GM12891 (cell line): ENCODE data around the gene ADH1A.

Source experiments
- DNase-seq: peaks from one replicate; pipeline ENCODE4 v3.0.0; 2011; ENCODE audit warnings: low spot score; ENCODE audit not compliant: insufficient read length
- FAIRE-seq: peaks from 2 replicates; lab custom pipeline; 2011; peaks lifted over from hg19 to GRCh38; lab: Jason Lieb, UNC
- PAX5 ChIP-seq: IDR thresholded peaks from 2 replicates; pipeline ENCODE4 v1.6.1; 2011; ENCODE audit warnings: low read length, moderate library complexity, mild to moderate bottlenecking; ENCODE audit not compliant: insufficient read depth, severe bottlenecking
- POLR2A ChIP-seq: IDR thresholded peaks from 2 replicates; pipeline ENCODE4 v1.6.1; 2011; ENCODE audit warnings: low read depth, low read length, control low read depth
- POLR2AphosphoS5 ChIP-seq: IDR thresholded peaks from 2 replicates; pipeline ENCODE4 v1.6.1; 2011; ENCODE audit warnings: low read depth, low read length, control low read depth
- POU2F2 ChIP-seq: IDR thresholded peaks from 2 replicates; pipeline ENCODE4 v1.6.1; 2011; ENCODE audit warnings: low read depth, mild to moderate bottlenecking, control low read depth, low read length, moderate library complexity
- SPI1 ChIP-seq: IDR thresholded peaks from 2 replicates; pipeline ENCODE4 v1.6.1; 2011; ENCODE audit warnings: low read depth, low read length, control low read depth
- TAF1 ChIP-seq: IDR thresholded peaks from 2 replicates; pipeline ENCODE4 v1.6.1; 2011; ENCODE audit warnings: low read depth, low read length, control low read depth

ADH1A gene

DNA sequence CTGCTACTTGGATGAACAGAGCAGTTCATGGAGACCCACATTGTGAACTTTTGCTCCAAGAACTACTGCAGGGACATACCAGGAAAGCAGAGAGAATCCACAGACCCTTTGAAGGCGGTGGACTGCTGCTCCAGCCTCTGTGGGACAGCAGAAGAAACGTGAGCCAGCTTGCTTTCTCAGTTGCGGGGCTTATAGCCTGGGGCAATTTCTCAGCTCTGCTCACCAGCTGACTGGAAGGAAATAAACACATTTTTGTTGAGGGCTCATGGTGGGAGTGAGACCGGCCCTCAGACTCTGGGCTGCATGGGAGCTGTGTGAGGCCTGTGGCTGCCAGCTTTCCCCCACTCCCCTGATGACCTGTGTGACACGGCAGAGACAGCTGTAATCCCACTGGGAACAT, 2.6 kb upstream of the ADH1A start:
- no peak for FAIRE-seq

DNA sequence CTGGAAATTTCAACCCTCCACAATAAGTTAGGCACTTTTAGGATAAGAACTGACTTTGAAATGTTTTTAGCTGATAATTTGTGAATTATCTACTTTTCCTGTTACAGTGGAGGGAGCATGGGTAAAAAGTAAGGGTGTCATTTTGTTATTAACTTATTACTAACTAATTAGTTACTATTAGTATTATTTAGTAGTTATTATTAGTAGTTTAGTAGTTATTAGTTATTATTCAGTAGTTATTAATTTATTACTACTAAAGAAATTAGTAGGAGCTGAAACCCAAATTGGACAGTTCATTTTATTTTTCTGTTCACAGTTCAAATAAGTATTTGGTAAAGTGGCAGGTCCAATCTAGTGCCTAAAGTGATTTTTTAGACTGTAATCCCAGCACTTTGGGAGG, 5.4 kb downstream of the ADH1A start:
- FAIRE-seq, result no peak
- DNase-seq, result no peak
- TF ChIP-seq PAX5 (no peak), POLR2A (no peak), SPI1 (no peak), TAF1 (no peak), POLR2AphosphoS5 (no peak), POU2F2 (no peak)

More for the DNA sequence above, 2.6 kb upstream of the ADH1A start:
- no peak for DNase-seq
- TF ChIP-seq POLR2A (no peak), SPI1 (no peak), TAF1 (no peak), POLR2AphosphoS5 (no peak), PAX5 (no peak), POU2F2 (no peak)

DNA sequence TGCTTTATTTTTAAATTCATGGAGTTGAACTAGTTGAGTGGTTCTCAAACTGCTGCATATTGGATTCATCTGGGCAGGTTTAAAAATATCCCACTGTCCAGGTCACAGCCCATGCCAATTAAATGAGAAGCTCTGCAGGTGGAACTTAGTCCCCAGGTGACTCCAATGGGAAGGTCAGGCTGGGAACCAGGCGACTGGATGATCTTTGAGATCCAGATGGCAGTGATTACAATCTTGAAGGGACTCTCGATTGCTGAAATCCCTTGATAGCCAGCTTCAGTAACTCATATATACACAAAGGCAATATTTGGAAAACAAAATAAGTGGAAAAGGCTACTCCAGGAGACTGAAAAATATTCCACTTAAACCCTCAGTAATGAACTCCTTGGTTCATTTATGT, 8.1 kb downstream of the ADH1A start:
- no peak for FAIRE-seq
- DNase-seq, result no peak
- TF ChIP-seq POLR2A (no peak), SPI1 (no peak), POU2F2 (no peak), POLR2AphosphoS5 (no peak), PAX5 (no peak), TAF1 (no peak)

DNA sequence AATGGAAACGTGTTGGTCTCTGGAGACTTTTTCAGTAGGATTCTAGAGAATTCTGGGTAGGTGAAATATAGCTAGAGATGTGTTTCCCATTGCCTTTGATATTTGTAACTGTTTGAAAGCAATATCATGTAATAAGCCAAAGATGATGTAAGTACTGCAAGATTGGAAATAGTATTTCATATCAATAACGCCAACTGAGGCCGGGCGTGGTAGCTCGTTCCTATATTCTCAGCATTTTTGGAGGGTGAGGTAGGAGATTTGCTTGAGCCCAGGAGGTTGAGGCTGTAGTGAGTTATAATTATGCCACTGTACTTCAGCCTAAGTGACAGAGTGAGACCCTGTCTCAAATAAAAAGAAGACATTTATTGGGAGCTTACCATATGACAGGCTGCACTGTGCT, 9.5 kb downstream of the ADH1A start:
- FAIRE-seq (no peak), DNase-seq (no peak)
- TF ChIP-seq PAX5, result no peak
- TF ChIP-seq POLR2A, result no peak
- no peak for TF ChIP-seq POLR2AphosphoS5
- no peak for TF ChIP-seq SPI1
- no peak for TF ChIP-seq POU2F2
- TF ChIP-seq TAF1, result no peak

DNA sequence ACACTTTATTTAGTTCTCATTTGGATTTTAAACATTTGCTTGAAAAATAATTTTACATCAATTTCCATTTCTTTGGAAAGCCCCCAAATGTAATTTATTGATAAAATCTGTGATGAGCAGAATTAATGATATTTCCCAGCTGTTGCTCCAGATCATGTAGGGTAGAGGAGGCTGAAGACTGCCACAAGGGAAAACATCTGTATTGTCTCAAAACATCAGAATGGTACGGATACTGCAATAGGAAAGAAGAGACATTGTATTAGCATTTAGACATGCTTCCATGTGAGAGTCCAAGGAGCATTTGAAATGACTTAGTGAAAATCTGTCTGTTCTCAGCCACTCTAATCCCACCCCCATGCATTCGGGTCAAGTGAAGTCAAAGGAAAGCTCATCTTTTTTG, 14.4 kb downstream of the ADH1A start:
- FAIRE-seq, result no peak
- no peak for TF ChIP-seq TAF1
- DNase-seq, result no peak

DNA sequence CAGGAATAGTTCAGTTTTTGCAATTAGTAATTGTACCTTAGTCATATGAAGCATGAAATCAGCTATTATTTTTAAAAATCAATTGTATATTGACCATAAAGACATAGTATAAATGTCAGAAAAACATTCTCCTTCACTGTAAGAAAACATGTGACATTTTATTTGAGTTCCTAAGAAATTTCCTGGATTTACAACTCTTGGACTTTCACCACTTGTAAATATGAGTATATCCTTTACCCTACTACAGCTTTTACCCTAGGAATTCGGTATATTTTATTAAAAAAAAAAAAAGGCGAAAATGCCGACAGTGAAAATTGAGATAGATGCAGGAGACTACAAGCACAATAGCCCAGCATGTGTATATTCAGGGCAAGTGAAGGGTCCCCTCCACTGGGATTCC, 14.9 kb downstream of the ADH1A start:
- no peak for DNase-seq
- TF ChIP-seq TAF1, result no peak
- TF ChIP-seq POU2F2, result no peak
- no peak for TF ChIP-seq POLR2A
- no peak for TF ChIP-seq POLR2AphosphoS5
- no peak for TF ChIP-seq PAX5
- FAIRE-seq, result no peak

DNA sequence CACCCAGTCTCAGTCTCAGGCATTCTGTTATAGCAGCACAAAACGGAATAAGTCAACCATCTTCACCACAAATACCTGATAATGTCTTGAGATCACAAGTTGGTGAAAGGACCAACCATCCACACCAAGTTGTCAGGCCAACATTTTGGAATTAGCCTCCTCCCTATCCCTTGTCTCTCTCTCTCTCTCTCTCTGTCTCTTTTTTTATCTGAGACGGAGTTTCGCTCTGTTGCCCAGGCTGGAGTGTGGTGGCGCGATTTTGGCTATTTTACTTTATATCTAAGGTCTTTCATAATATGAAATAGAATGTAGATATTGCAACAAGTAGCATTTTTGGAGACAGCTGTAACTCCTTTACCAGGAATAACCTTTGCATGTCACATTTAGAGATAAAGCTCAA, 15.7 kb downstream of the ADH1A start:
- DNase-seq, result no peak
- FAIRE-seq, result no peak
- TF ChIP-seq POU2F2, result no peak
- no peak for TF ChIP-seq POLR2A
- no peak for TF ChIP-seq POLR2AphosphoS5

DNA sequence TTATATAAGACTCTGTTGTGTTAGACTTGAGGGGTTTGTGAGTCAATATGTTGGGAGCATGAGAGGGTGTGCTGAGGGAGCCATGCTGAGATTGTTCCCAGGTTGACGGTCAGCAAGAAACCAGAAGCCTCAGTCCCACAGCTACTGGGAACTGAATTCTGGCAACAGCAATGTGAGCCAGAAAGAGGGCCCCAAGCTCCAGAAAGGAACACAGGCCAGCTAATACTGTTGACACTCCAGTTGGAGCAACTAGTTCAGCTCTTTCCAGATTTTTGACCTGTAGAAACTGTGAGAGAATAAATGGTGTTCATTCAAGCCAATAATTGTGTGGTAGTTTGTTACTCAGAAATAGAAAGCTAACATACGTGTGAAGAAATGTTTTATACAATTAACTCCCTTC, 17.1 kb downstream of the ADH1A start:
- no peak for TF ChIP-seq PAX5
- no peak for TF ChIP-seq POLR2AphosphoS5
- no peak for TF ChIP-seq POU2F2
- no peak for TF ChIP-seq TAF1
- TF ChIP-seq POLR2A, result no peak
- TF ChIP-seq SPI1, result no peak
- DNase-seq, result no peak
- no peak for FAIRE-seq

DNA sequence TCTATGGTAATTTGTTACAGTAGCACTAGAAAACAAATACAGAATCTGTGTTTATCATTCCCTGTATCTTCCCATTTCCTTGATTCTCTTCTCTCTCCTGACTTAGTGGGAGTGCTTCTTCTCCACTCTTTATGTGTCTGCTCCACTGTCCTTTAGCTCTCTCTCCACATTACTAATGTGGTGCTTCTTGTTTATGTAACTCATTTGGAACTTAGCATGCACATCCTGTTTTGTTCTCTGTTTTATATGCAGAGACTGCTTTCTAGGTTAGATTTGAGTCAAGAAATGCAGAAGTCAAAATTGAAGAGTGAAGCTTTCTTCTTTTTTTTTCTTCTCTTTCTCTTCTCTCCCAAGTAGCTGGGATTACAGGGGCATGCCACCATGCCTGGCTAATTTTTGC, 25.9 kb downstream of the ADH1A start:
- TF ChIP-seq TAF1, result no peak
- TF ChIP-seq SPI1, result no peak
- no peak for TF ChIP-seq PAX5
- no peak for TF ChIP-seq POLR2AphosphoS5
- TF ChIP-seq POLR2A, result no peak
- no peak for TF ChIP-seq POU2F2
- DNase-seq (no peak), FAIRE-seq (no peak)

DNA sequence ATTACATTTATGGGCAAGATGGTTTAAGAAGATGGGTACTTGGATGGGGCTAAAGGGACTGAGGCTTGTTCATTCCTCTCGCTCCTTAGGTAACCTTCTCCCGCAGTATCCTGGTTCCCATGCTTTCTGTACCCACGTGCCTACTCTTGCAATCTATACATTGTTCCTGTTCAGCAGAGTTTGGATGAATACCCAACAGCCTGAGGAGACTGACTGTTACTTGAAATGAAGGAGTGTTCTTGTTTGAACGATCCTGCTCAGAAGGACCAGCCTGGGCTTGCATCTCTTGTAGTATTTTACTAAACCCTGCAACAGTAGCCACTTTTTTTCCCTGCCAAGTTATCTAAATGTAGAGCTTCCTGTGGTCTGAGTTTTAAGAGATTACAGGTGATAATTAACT, 38.0 kb downstream of the ADH1A start:
- DNase-seq, result no peak
- no peak for FAIRE-seq
- TF ChIP-seq POLR2AphosphoS5 (no peak), PAX5 (no peak), POU2F2 (no peak), POLR2A (no peak), TAF1 (no peak), SPI1 (no peak)

DNA sequence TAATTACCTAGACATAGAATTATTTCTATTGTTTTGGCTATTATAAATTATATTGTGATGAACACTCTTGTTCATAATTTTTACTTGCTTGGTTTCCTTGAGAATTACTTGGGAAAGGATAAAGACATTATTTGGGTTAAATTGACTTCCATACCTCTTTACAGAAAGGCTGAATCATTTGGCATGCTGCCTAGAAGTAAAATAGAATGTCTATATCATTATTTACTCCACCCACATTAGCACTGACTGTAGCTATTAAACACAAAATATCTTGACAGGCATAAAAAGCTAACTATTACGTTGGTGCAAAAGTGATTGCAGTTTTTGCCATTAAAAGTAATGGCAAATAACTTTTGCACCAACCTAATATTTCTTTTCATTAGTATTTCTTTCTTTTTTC, 42.1 kb downstream of the ADH1A start:
- no peak for FAIRE-seq

More for the DNA sequence above, 42.1 kb downstream of the ADH1A start:
- no peak for DNase-seq
- TF ChIP-seq POLR2AphosphoS5, result no peak
- TF ChIP-seq TAF1, result no peak
- TF ChIP-seq PAX5, result no peak
- TF ChIP-seq POLR2A, result no peak
- no peak for TF ChIP-seq SPI1
- no peak for TF ChIP-seq POU2F2
